Measurements from ENCODE around the gene TBC1D5. TPM values are rescaled to one million over a fixed set of nuclear protein-coding genes. Genes with fewer than 3 reads are reported as not detected.

The TBC1D5 gene
- total and polyA plus RNA-seq, 2 of the 8 experiments (the other 6 are each of a cell fraction or from before 2014, with no cell fraction given) = 11.0 to 22.9 TPM

DNA sequence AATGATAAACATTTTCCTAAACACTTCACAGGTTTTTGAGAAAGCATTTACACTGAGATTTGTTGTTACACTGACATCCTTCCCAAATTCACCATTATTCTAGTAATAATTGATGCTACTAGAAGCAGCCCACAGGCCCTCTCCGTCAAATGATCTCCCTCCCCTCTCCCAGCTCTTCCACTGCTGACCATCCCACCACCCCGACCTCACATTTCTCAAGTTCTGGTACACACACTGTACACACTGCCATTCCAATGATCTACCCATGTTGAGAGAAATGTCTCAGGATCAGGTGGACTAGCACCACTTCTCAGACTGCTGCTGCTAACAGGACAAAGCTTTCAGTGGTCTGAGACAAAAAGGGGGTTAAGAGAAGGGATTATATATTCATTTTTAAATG lies 3.5 kb downstream of the TBC1D5 start:
- Histone ChIP-seq H2AFZ (ENCODE audit: low read length) (no peak overlapping the region), H3K4me3 (ENCODE audit: extremely low read depth in 1 of 4, insufficient read depth in 2 of 4, low read depth in 3 of 4, low read length in 4 of 4) (no peak overlapping the region), H3K23ac (ENCODE audit: insufficient read length) (no peak overlapping the region), H3K18ac (ENCODE audit: extremely low read depth, low read length) (no peak overlapping the region), H3K4ac (replicated peaks; ENCODE audit: insufficient read length, low read depth, low read length) (no peak overlapping the region), H3K79me2 (ENCODE audit: control insufficient read depth in 1 of 2, insufficient read depth in 2 of 2, low read length in 2 of 2) (peaks cover 0 to 41% of the 10 kb centered on the region in 2 experiments; a peak in 2 of 4 replicates), H4K20me1 (replicated peaks in 1 of 2; ENCODE audit: control insufficient read depth in 1 of 2, insufficient read depth in 2 of 2, low read length in 2 of 2) (no peaks in the 10 kb centered on the region), H3K9ac (replicated peaks in 1 of 4; ENCODE audit: extremely low read depth in 1 of 4, low read depth in 3 of 4, low read length in 3 of 4) (no peak overlapping the region), H4K5ac (ENCODE audit: insufficient read length, low read depth, low read length) (no peak overlapping the region), H3K9me3 (ENCODE audit: insufficient read depth in 2 of 2, low read depth in 1 of 2, low read length in 1 of 2) (no peaks in the 10 kb centered on the region), H3K4me1 (replicated peaks in 1 of 4; ENCODE audit: control insufficient read depth in 3 of 4, insufficient read depth in 4 of 4, low read length in 3 of 4) (peaks cover 2 to 8% (median 5%) of the 10 kb centered on the region in 4 experiments; a peak in 3 of 7 replicates), H2BK5ac (ENCODE audit: low read depth, low read length) (no peak overlapping the region), H4K8ac (ENCODE audit: extremely low read depth, insufficient read depth, low read length) (no peak overlapping the region), H3K36me3 (ENCODE audit: control insufficient read depth in 2 of 4, insufficient read depth in 4 of 4, low read length in 3 of 4) (no peaks in the 10 kb centered on the region), H4K91ac (replicated peaks; ENCODE audit: insufficient read length, low read length) (no peak overlapping the region), H2BK15ac (ENCODE audit: low read length) (no peak overlapping the region), H2BK120ac (replicated peaks; ENCODE audit: low read depth, low read length) (no peak overlapping the region), H3K56ac (replicated peaks; ENCODE audit: insufficient read length, low read depth, low read length) (no peak overlapping the region), H2AK5ac (ENCODE audit: low read depth, low read length) (0 out of 2 replicates have a peak overlapping the region, but pooled peaks have one; percentile 8), H3K23me2 (ENCODE audit: low read depth, low read length) (peaks cover 3% of the 10 kb centered on the region), H3K4me2 (ENCODE audit: insufficient read depth in 1 of 2, low read depth in 2 of 2, low read length in 2 of 2) (no peak overlapping the region), H3K79me1 (ENCODE audit: low read depth, low read length) (no peaks in the 10 kb centered on the region; the same call in 1 of the 2 replicates), H2BK12ac (ENCODE audit: low read depth, low read length) (no peak overlapping the region), H2BK20ac (ENCODE audit: low read length) (no peak overlapping the region), H3K27me3 (replicated peaks in 1 of 4; ENCODE audit: control insufficient read depth in 3 of 4, extremely low read depth in 1 of 4, insufficient read depth in 3 of 4, low read length in 3 of 4) (no peaks in the 10 kb centered on the region), H3K14ac (ENCODE audit: insufficient read length) (no peak overlapping the region), H3K27ac (ENCODE audit: low read depth, low read length) (no peak overlapping the region)
- TF ChIP-seq ZNF274 (IDR thresholded peaks at IDR 0.05; ENCODE audit: borderline replicate concordance, extremely low read depth, low read length) (no peak), EGR1 (IDR thresholded peaks at IDR 0.05; ENCODE audit: borderline replicate concordance, low read depth, low read length) (no peak), SUZ12 (IDR thresholded peaks at IDR 0.05; ENCODE audit: low read length) (no peak), CHD2 (IDR thresholded peaks at IDR 0.05; ENCODE audit: low read length) (no peak), CBX8 (IDR thresholded peaks at IDR 0.05; ENCODE audit: borderline replicate concordance, low read depth, low read length) (no peak), PHF8 (conservative IDR thresholded peaks at IDR 0.05; ENCODE audit: low read depth, low read length) (no peak), POU5F1 (IDR thresholded peaks at IDR 0.05; ENCODE audit: low read depth, low read length) (no peak), RNF2 (IDR thresholded peaks at IDR 0.05; ENCODE audit: borderline replicate concordance, low read depth, low read length, missing control alignments, poor library complexity, severe bottlenecking) (no peak), TEAD4 (IDR thresholded peaks at IDR 0.05; ENCODE audit: low read depth, low read length) (no peak)
- ChIA-PET POLR2A (ENCODE audit: partially characterized antibody) (no interaction called here), CTCF (ENCODE audit: partially characterized antibody) (interaction anchor here (0.6 to 0.8 kb wide), 3 partner anchors 94 to 308 kb away, joined by 3 to 4 read pairs (median 3); no protein-coding TSS in a partner anchor)
- WGBS, 2 experiments (ENCODE audit: extremely low coverage in 1 of 2, insufficient coverage in 1 of 2, insufficient read length in 1 of 2, insufficient replicate concordance in 2 of 2, low coverage in 1 of 2, low lambda C conversion rate in 2 of 2, missing lambda C conversion rate in 1 of 2) = 100% methylated on average over 2 of the region's 2 CpGs; no CpG with 5 or more reads in 1 of the 2 experiments
- no peak for DNase-seq (ENCODE audit: low read depth in 1 of 2, low spot score in 2 of 2)
- no peak for FAIRE-seq
